Upper lobe of left lung (tissue), 6 donors: Measurements from ENCODE around the gene ANKRD34A. TPM values are rescaled to one million over a fixed set of nuclear protein-coding genes. Genes with fewer than 3 reads are reported as not detected.

Experiments
- ATAC-seq, 2 donors: fragments of 200-7000 bp; cut with Tn5 transposase; one replicate each; pipeline ENCODE4 v1.9.1; 2022; ENCODE audit warnings: mild to moderate bottlenecking in 2 of 2, moderate library complexity in 2 of 2; ENCODE audit not compliant: low FRiP score in 2 of 2
- DNase-seq, 2 donors: peaks; one replicate each; pipeline ENCODE4 v3.0.0-alpha.2; 2019 to 2020
- H3K27ac ChIP-seq, 4 donors: fragments of 200-600 bp; sonication (generic); one replicate each; pipeline ENCODE4 v1.5.1; 2016 to 2019
- H3K27me3 ChIP-seq, 4 donors: fragments of 200-600 bp; sonication (generic); one replicate each; pipeline ENCODE4 v1.5.1; 2017 to 2019
- H3K36me3 ChIP-seq, 4 donors: fragments of 200-600 bp; sonication (generic); one replicate each; pipeline ENCODE4 v1.5.1; 2016 to 2019
- H3K4me1 ChIP-seq, 4 donors: fragments of 200-600 bp; sonication (generic); one replicate each; pipeline ENCODE4 v1.5.1; 2018 to 2019
- H3K4me3 ChIP-seq, 4 donors: fragments of 200-600 bp; sonication (generic); one replicate each; pipeline ENCODE4 v1.5.1; 2017 to 2019; ENCODE audit warnings: mild to moderate bottlenecking in 2 of 4, moderate library complexity in 1 of 4
- H3K9me3 ChIP-seq, 4 donors: fragments of 200-600 bp; sonication (generic); one replicate each; pipeline ENCODE4 v1.5.1; 2018 to 2019
- CTCF ChIP-seq, 6 experiments: fragments of 450-650 bp in 4 of 6; fragments of 200-600 bp in 2 of 6; sonication (generic) in 2 of 6; IDR thresholded peaks; one replicate each; pipeline ENCODE4 v1.5.1; 2016 to 2019; ENCODE audit warnings: antibody characterized with exemption in 6 of 6
- EP300 ChIP-seq, 4 donors: sonication (generic); formaldehyde crosslinking; IDR thresholded peaks; one replicate each; pipeline ENCODE4 v1.5.1; 2017; ENCODE audit warnings: antibody characterized with exemption in 4 of 4, control low read depth in 2 of 4
- POLR2A ChIP-seq, 4 donors: fragments of 450-650 bp; IDR thresholded peaks; one replicate each; pipeline ENCODE4 v1.5.1; 2016 to 2017; ENCODE audit warnings: antibody characterized with exemption in 4 of 4, mild to moderate bottlenecking in 2 of 4
- POLR2AphosphoS5 ChIP-seq, 2 donors: sonication (generic); formaldehyde crosslinking; IDR thresholded peaks; one replicate each; pipeline ENCODE4 v1.5.1; 2017; ENCODE audit warnings: antibody characterized with exemption in 2 of 2
- WGBS, 2 donors: methylation state at CpG; one replicate each; pipeline ENCODE4 v1.1.5; 2017 to 2018; 5-methylcytosine and 5-hydroxymethylcytosine counted together
- total RNA-seq, 6 donors: library from RNA; depleted of rRNA in 4 of 6; stranded (reverse); fragments of >200 nt in 4 of 6; gene quantifications; one replicate each; pipeline versions ENCODE4 v1.1.0 to v1.2.1, GENCODE V29; 2016 to 2021
- donor health status: DM: no; HTN: no; CAD: no; lungs with moderate emphysema.
- donor health status: DM: no; HTN: yes; CAD: no; lungs with severe emphysema.

ANKRD34A gene
- total RNA-seq, 6 donors from 2014 or later, result 0.30 to 2.6 (median 0.73) TPM

GRCh38 chr1:145953861-145954260, 10.5 kb downstream of the ANKRD34A start:
- Histone ChIP-seq H3K4me3 (no peak overlapping the region), H3K27ac (no peak overlapping the region), H3K36me3 (peaks cover 0 to 14% (median 0%) of the 10 kb centered on the region in 4 donors), H3K27me3 (no peaks in the 10 kb centered on the region), H3K4me1 (peaks cover 22 to 52% (median 32%) of the 10 kb centered on the region in 4 donors), H3K9me3 (no peaks in the 10 kb centered on the region)
- TF ChIP-seq POLR2A (IDR thresholded peaks at IDR 0.05) (no peak), POLR2AphosphoS5 (IDR thresholded peaks at IDR 0.05) (no peak), EP300 (IDR thresholded peaks at IDR 0.05) (no peak), CTCF (IDR thresholded peaks at IDR 0.05) (no peak)
- ATAC-seq (no peak), DNase-seq (no peak)
- WGBS, 2 donors, result 91 to 92% methylated on average over 6 of the region's 6 CpGs

DNA sequence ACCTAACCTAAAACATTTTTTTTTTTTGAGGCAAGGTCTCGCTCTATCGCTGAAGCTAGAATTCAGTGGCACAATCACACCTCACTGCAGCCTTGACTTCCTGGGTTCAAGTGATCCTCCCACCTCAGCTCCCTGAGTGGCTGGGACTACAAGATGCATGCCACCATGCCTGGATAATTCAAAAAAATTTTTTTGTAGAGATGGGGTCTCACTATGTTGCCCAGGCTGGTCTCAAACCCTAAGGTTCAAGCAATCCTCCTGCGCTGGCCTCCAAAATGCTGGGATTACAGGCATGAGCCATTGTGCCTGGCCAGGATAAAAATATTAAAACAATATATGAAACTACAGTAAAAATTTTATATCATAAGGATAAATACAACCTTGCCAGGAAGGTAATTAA, 11.5 kb downstream of the ANKRD34A start:
- DNase-seq, result no peak

DNA sequence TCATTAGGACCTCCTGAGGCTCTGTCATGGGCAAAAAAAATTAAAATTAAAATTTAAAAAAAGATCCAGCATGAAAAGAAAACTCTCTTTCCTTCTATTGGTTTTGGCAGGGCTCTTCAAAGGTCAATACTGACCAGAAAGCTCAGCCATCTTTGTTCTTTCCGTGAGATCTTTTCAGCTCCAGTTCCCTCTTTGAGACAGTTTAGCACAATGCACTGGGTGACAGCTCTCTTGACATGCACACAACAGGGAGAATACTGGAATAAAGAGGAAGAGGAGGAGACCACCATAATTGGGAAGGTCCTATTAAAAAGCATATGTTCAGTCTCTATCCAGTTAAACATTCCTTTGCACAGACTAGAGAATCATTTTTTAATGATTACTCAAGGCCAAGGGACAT, 12.8 kb downstream of the ANKRD34A start:
- Histone ChIP-seq H3K36me3 (peaks cover 0 to 20% (median 0%) of the 10 kb centered on the region in 4 donors), H3K27ac (no peak overlapping the region), H3K9me3 (no peaks in the 10 kb centered on the region), H3K4me3 (no peak overlapping the region), H3K27me3 (no peaks in the 10 kb centered on the region), H3K4me1 (peaks cover 16 to 29% (median 22%) of the 10 kb centered on the region in 4 donors)
- DNase-seq, result no peak
- TF ChIP-seq POLR2AphosphoS5 (IDR thresholded peaks at IDR 0.05), result no peak
- no peak for TF ChIP-seq EP300 (IDR thresholded peaks at IDR 0.05)
- no peak for TF ChIP-seq CTCF (IDR thresholded peaks at IDR 0.05)
- TF ChIP-seq POLR2A (IDR thresholded peaks at IDR 0.05), result no peak
- ATAC-seq, result no peak
- WGBS, 2 donors, result 92 to 100% methylated on average over 1 of the region's 1 CpG

More for the DNA sequence above, 11.5 kb downstream of the ANKRD34A start:
- TF ChIP-seq CTCF (IDR thresholded peaks at IDR 0.05), result no peak
- no peak for TF ChIP-seq POLR2A (IDR thresholded peaks at IDR 0.05)
- no peak for TF ChIP-seq POLR2AphosphoS5 (IDR thresholded peaks at IDR 0.05)
- TF ChIP-seq EP300 (IDR thresholded peaks at IDR 0.05), result no peak
- H3K27me3 ChIP-seq, result no peaks in the 10 kb centered on the region
- no peak for ATAC-seq
- H3K27ac ChIP-seq, result no peak overlapping the region
- H3K4me1 ChIP-seq, result peaks cover 19 to 43% (median 26%) of the 10 kb centered on the region in 4 donors
- H3K4me3 ChIP-seq, result no peak overlapping the region
- H3K36me3 ChIP-seq, result peaks cover 0 to 14% (median 0%) of the 10 kb centered on the region in 4 donors
- 83 to 97% methylated on average over 3 of the region's 3 CpGs for WGBS, 2 donors
- no peaks in the 10 kb centered on the region for H3K9me3 ChIP-seq

GRCh38 chr1:145949219-145949618, 15.2 kb downstream of the ANKRD34A start:
- H3K4me3 ChIP-seq, result no peak overlapping the region
- DNase-seq (no peak), ATAC-seq (no peak)
- peaks cover 0 to 22% (median 0%) of the 10 kb centered on the region in 4 donors for H3K36me3 ChIP-seq
- 93 to 96% methylated on average over 4 of the region's 4 CpGs for WGBS, 2 donors
- TF ChIP-seq CTCF (IDR thresholded peaks at IDR 0.05) (no peak), POLR2A (IDR thresholded peaks at IDR 0.05) (no peak)
- H3K27me3 ChIP-seq, result no peaks in the 10 kb centered on the region
- no peak overlapping the region for H3K27ac ChIP-seq
- H3K4me1 ChIP-seq, result peaks cover 0 to 6% (median 2%) of the 10 kb centered on the region in 4 donors
- no peaks in the 10 kb centered on the region for H3K9me3 ChIP-seq

DNA sequence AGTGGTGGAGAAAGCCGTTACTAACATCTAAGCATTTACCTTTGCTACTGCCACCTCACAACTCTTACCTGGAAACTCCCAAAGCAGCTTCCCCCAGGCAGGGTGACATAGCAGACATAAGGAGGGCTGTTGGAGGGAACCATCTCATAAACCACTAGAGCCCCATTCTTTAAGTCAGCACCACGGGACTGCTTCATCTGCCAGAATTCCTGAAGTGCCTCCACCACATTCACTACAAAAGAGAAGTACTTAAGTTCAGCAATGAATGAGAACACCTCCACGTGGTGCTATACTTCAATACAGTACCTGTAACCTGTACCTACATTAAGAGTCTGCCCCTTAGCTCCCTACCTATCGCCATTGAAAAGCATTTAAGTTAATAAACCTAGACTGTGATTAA, 16.8 kb downstream of the ANKRD34A start:
- DNase-seq, result no peak
- no peaks in the 10 kb centered on the region for H3K27me3 ChIP-seq
- no peaks in the 10 kb centered on the region for H3K9me3 ChIP-seq
- ATAC-seq, result no peak
- TF ChIP-seq POLR2A (IDR thresholded peaks at IDR 0.05) (no peak), POLR2AphosphoS5 (IDR thresholded peaks at IDR 0.05) (no peak), EP300 (IDR thresholded peaks at IDR 0.05) (no peak), CTCF (IDR thresholded peaks at IDR 0.05) (no peak)
- H3K36me3 ChIP-seq, result peaks cover 0 to 39% (median 0%) of the 10 kb centered on the region in 4 donors
- no peak overlapping the region for H3K27ac ChIP-seq
- H3K4me3 ChIP-seq, result no peak overlapping the region
- 69 to 86% methylated on average over 4 of the region's 4 CpGs for WGBS, 2 donors
- peaks cover 0 to 3% (median 0%) of the 10 kb centered on the region in 4 donors for H3K4me1 ChIP-seq
